ENCODE measurements around the gene GPR31.

The GPR31 gene

GRCh38 chr6:167122827-167123657, 34.7 kb downstream of the GPR31 start, which contains the start of gene CCR6:
CCR6 (plus strand) TSS chr6:167123096; CDS start chr6:167136135, 13,039 bp downstream.
- 0 out of 2 replicates have a peak, but pooled peaks cover 10% of the 10 kb centered on the region for H3F3A ChIP-seq (ENCODE audit: insufficient read depth)
- H2AFZ ChIP-seq (ENCODE audit: low read depth, low read length, severe bottlenecking) = no peak within 1 kb of the TSS
- no peaks in the 10 kb centered on the region for H3K27me3 ChIP-seq (ENCODE audit: low read length)
- TF ChIP-seq EZH2phosphoT487 (conservative IDR thresholded peaks at IDR 0.05; ENCODE audit: low read length) = no peak
- TF ChIP-seq, protein P1, sequence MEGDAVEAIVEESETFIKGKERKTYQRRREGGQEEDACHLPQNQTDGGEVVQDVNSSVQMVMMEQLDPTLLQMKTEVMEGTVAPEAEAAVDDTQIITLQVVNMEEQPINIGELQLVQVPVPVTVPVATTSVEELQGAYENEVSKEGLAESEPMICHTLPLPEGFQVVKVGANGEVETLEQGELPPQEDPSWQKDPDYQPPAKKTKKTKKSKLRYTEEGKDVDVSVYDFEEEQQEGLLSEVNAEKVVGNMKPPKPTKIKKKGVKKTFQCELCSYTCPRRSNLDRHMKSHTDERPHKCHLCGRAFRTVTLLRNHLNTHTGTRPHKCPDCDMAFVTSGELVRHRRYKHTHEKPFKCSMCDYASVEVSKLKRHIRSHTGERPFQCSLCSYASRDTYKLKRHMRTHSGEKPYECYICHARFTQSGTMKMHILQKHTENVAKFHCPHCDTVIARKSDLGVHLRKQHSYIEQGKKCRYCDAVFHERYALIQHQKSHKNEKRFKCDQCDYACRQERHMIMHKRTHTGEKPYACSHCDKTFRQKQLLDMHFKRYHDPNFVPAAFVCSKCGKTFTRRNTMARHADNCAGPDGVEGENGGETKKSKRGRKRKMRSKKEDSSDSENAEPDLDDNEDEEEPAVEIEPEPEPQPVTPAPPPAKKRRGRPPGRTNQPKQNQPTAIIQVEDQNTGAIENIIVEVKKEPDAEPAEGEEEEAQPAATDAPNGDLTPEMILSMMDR (IDR thresholded peaks at IDR 0.05; ENCODE audit: insufficient read depth, low read length, poor library complexity, severe bottlenecking) = no peak
- H3K9ac ChIP-seq (ENCODE audit: low read length) = no peak within 1 kb of the TSS
- no peaks in the 10 kb centered on the region for H3K9me2 ChIP-seq (replicated peaks; ENCODE audit: insufficient read depth, low read length)
- no peak within 1 kb of the TSS for H3K4me3 ChIP-seq (ENCODE audit: insufficient read depth, low read length, poor library complexity, severe bottlenecking)
- no peaks in the 10 kb centered on the region for H3K36me3 ChIP-seq (ENCODE audit: low read length)
- H3K4me2 ChIP-seq (ENCODE audit: low read depth, low read length, poor library complexity, severe bottlenecking) = peak within 1 kb of the TSS; percentile 17
- H3K79me2 ChIP-seq (ENCODE audit: insufficient read depth, low read length) = no peaks in the 10 kb centered on the region
- no peaks in the 10 kb centered on the region for H4K20me1 ChIP-seq (ENCODE audit: low read depth, low read length)
- no peaks in the 10 kb centered on the region for H3K9me3 ChIP-seq (ENCODE audit: insufficient read depth, low read length)
- no peak within 1 kb of the TSS for H3K27ac ChIP-seq (ENCODE audit: low read depth, low read length)

DNA sequence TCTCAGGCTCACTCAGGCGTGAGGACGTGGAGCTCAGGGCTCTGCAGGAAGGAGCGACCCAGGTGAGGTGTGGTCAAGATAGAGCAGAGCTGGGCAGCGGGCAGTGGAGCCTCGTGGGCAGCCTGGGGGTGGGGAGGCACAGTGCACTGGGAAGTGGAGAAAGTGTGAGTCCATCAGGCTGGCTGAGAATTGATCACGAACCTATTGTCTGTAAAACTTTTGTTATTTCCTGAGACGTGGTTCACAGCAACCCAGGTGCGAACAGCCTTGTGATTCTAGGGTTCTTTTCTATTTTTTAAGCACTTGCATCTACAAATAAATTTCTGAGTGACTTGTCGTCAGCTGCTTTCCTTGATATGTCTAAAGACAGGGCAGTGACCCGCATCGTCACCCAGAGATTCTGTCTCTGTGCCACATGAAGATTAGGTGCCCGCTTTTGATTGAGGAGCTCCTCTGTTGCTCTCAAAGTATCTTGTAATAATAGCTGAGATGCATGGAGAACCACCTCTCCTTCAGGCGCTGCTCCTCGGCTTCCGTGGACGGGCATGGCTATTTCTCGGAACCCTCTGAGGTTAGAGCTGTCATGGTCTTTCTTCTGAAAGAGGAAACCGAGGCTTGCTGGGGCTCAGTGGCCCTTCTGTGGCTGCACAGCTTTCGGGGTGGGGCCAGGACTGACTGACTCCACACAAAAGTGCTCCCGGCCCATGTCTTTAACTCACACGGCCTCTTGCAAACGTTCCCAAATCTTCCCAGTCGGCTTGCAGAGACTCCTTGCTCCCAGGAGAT, 35.5 kb downstream of the GPR31 start:
- Histone ChIP-seq H3F3A (ENCODE audit: insufficient read depth) (0 out of 2 replicates have a peak, but pooled peaks cover 10% of the 10 kb centered on the region), H3K27ac (ENCODE audit: low read depth, low read length) (no peak overlapping the region), H3K79me2 (ENCODE audit: insufficient read depth, low read length) (no peaks in the 10 kb centered on the region), H3K9ac (ENCODE audit: low read length) (no peak overlapping the region), H2AFZ (ENCODE audit: low read depth, low read length, severe bottlenecking) (no peak overlapping the region), H3K27me3 (ENCODE audit: low read length) (no peaks in the 10 kb centered on the region), H3K36me3 (ENCODE audit: low read length) (no peaks in the 10 kb centered on the region), H3K4me2 (ENCODE audit: low read depth, low read length, poor library complexity, severe bottlenecking) (peak overlapping the region; percentile 17), H3K9me3 (ENCODE audit: insufficient read depth, low read length) (no peaks in the 10 kb centered on the region), H3K4me3 (ENCODE audit: insufficient read depth, low read length, poor library complexity, severe bottlenecking) (no peak overlapping the region), H3K9me2 (replicated peaks; ENCODE audit: insufficient read depth, low read length) (no peaks in the 10 kb centered on the region), H4K20me1 (ENCODE audit: low read depth, low read length) (no peaks in the 10 kb centered on the region)
- no peak for TF ChIP-seq EZH2phosphoT487 (conservative IDR thresholded peaks at IDR 0.05; ENCODE audit: low read length)
- TF ChIP-seq, protein P1 (IDR thresholded peaks at IDR 0.05; ENCODE audit: insufficient read depth, low read length, poor library complexity, severe bottlenecking) = no peak

GRCh38 chr6:167121335-167121841, 36.4 kb downstream of the GPR31 start:
- Histone ChIP-seq H3K9me3 (ENCODE audit: insufficient read depth, low read length) (no peaks in the 10 kb centered on the region), H3K36me3 (ENCODE audit: low read length) (no peaks in the 10 kb centered on the region), H3K9me2 (replicated peaks; ENCODE audit: insufficient read depth, low read length) (no peaks in the 10 kb centered on the region), H3K4me2 (ENCODE audit: low read depth, low read length, poor library complexity, severe bottlenecking) (peak overlapping the region; percentile 17), H4K20me1 (ENCODE audit: low read depth, low read length) (no peaks in the 10 kb centered on the region), H3K9ac (ENCODE audit: low read length) (no peak overlapping the region), H3K27ac (ENCODE audit: low read depth, low read length) (no peak overlapping the region), H3K4me3 (ENCODE audit: insufficient read depth, low read length, poor library complexity, severe bottlenecking) (no peak overlapping the region), H3K79me2 (ENCODE audit: insufficient read depth, low read length) (no peaks in the 10 kb centered on the region), H3K27me3 (ENCODE audit: low read length) (no peaks in the 10 kb centered on the region), H2AFZ (ENCODE audit: low read depth, low read length, severe bottlenecking) (no peak overlapping the region), H3F3A (ENCODE audit: insufficient read depth) (0 out of 2 replicates have a peak, but pooled peaks cover 10% of the 10 kb centered on the region)
- TF ChIP-seq, protein P1 (IDR thresholded peaks at IDR 0.05; ENCODE audit: insufficient read depth, low read length, poor library complexity, severe bottlenecking) = no peak
- TF ChIP-seq EZH2phosphoT487 (conservative IDR thresholded peaks at IDR 0.05; ENCODE audit: low read length) = no peak

Measured in SU-DHL-6 (cell line).